ENCODE results near the gene MRPL38. TPM values are rescaled to one million over a fixed set of nuclear protein-coding genes. Genes with fewer than 3 reads are reported as not detected.
"Not testable (repeated sequence)": the region's sequence is repeated elsewhere in the genome, so short reads cannot be mapped to it uniquely, and the experiment has no call there.

The MRPL38 gene
- total RNA-seq, 1 experiment from 2014 or later: 108 TPM

DNA sequence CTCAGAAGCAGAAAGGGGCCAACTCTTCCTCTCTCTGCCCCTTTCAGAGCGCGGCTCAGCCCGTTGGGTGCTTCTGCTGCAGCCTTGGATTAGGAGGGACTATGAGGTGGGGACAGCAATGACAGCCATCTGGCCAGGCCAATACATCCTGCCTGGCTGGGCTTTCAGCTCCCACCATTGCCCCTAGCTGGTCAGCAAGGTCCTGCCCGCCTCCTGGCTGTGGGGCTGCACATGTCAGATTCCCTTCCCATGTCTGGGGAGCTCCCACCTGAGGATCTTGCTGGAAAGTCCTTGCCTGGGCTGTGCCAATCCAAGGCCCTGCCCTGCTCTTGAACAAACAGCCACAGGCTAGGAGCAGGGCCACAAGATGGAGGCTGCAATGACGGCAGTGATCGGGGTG is 16.2 kb downstream of the MRPL38 start:
- H3K4me3 Mint-ChIP-seq: no peak overlapping the region
- H2AK5ac ChIP-seq (ENCODE audit: insufficient read length, low read length): no peak overlapping the region
- no peak overlapping the region for H3K23ac ChIP-seq (ENCODE audit: insufficient read length, low read depth, low read length)
- no peak overlapping the region for H3K56ac ChIP-seq (ENCODE audit: insufficient read length, low read depth, low read length)
- no peak overlapping the region; the same call in 1 of the 2 replicates for H3K14ac ChIP-seq (ENCODE audit: insufficient read depth, low read length)
- H3K4me1 Mint-ChIP-seq: no peaks in the 10 kb centered on the region
- no peaks in the 10 kb centered on the region for H4K20me1 ChIP-seq (ENCODE audit: control insufficient read depth, insufficient read depth, insufficient read length)
- no peak overlapping the region for H3K9ac ChIP-seq (ENCODE audit: extremely low read depth, insufficient read length, low read length)
- H3K27me3 ChIP-seq (ENCODE audit: insufficient read depth, low read length): no peaks in the 10 kb centered on the region
- no peak overlapping the region for H2BK20ac ChIP-seq (ENCODE audit: low read depth, low read length, poor library complexity, severe bottlenecking)
- no peak overlapping the region for H3T11ph ChIP-seq (ENCODE audit: low read length)
- H2BK5ac ChIP-seq (ENCODE audit: insufficient read length, low read length): no peak overlapping the region
- WGBS (ENCODE audit: extremely low coverage, insufficient read length, low lambda C conversion rate): no CpG with 5 or more reads among the region's 6 CpGs
- no peak overlapping the region for H2BK12ac ChIP-seq (ENCODE audit: insufficient read length, low read depth, low read length)
- no peaks in the 10 kb centered on the region for H3K79me1 ChIP-seq (ENCODE audit: insufficient read depth, low read depth, low read length, poor library complexity, severe bottlenecking)
- no peak overlapping the region for H3K18ac ChIP-seq (ENCODE audit: insufficient read length, low read depth, low read length)
- H2BK15ac ChIP-seq (ENCODE audit: low read depth, low read length): no peak overlapping the region
- H4K8ac ChIP-seq (replicated peaks; ENCODE audit: insufficient read length, low read depth, low read length): no peak overlapping the region
- no peak overlapping the region for H3K4me2 ChIP-seq (ENCODE audit: insufficient read depth, insufficient read length, low read length)
- no peak overlapping the region for H4K91ac ChIP-seq (ENCODE audit: insufficient read length, low read depth, low read length)
- H3K27me3 Mint-ChIP-seq (ENCODE audit: low read depth): peaks cover 1% of the 10 kb centered on the region
- H3K9me3 ChIP-seq (ENCODE audit: control insufficient read depth, low read depth, low read length): no peaks in the 10 kb centered on the region
- H3K79me2 ChIP-seq (ENCODE audit: insufficient read depth, low read length): no peaks in the 10 kb centered on the region
- H3K4ac ChIP-seq (ENCODE audit: low read depth, low read length): no peak overlapping the region
- no peak overlapping the region for H3K27ac ChIP-seq (ENCODE audit: insufficient read length, low read depth, low read length)
- H3K36me3 Mint-ChIP-seq (ENCODE audit: insufficient read depth in 1 of 3, low read depth in 3 of 3): peaks cover 7 to 25% (median 23%) of the 10 kb centered on the region in 3 experiments; a peak in 6 of 7 replicates
- no peak overlapping the region for H4K5ac ChIP-seq (ENCODE audit: insufficient read length, low read depth, low read length)
- no peaks in the 10 kb centered on the region for H3K23me2 ChIP-seq (ENCODE audit: insufficient read length, low read depth, low read length, poor library complexity, severe bottlenecking)
- no peak overlapping the region for H2AFZ ChIP-seq (ENCODE audit: low read length)
- peak; percentile 77 for DNase-seq
- H3K4me1 ChIP-seq (ENCODE audit: insufficient read depth, low read length): no peaks in the 10 kb centered on the region
- H3K27ac Mint-ChIP-seq: peak overlapping the region in 1 of 3 experiments; percentile 61; a peak in 1 of 7 replicates
- no peaks in the 10 kb centered on the region for H3K9me3 Mint-ChIP-seq
- TF ChIP-seq CTCF (conservative IDR thresholded peaks at IDR 0.05): no peak
- H2BK120ac ChIP-seq (ENCODE audit: low read depth, low read length, poor library complexity, severe bottlenecking): no peak overlapping the region

- H4K20me1 ChIP-seq (ENCODE audit: control insufficient read depth, insufficient read depth, insufficient read length); H3K56ac ChIP-seq (ENCODE audit: insufficient read length, low read depth, low read length); H4K8ac ChIP-seq (replicated peaks; ENCODE audit: insufficient read length, low read depth, low read length); H2BK12ac ChIP-seq (ENCODE audit: insufficient read length, low read depth, low read length); H3K4me1 Mint-ChIP-seq; H3K79me2 ChIP-seq (ENCODE audit: insufficient read depth, low read length); H3K4me2 ChIP-seq (ENCODE audit: insufficient read depth, insufficient read length, low read length); H3K4me1 ChIP-seq (ENCODE audit: insufficient read depth, low read length); H2BK20ac ChIP-seq (ENCODE audit: low read depth, low read length, poor library complexity, severe bottlenecking); H2BK15ac ChIP-seq (ENCODE audit: low read depth, low read length); H3K4ac ChIP-seq (ENCODE audit: low read depth, low read length); H3K79me1 ChIP-seq (ENCODE audit: insufficient read depth, low read depth, low read length, poor library complexity, severe bottlenecking); H3K4me3 Mint-ChIP-seq; H3K9me3 Mint-ChIP-seq; H2BK5ac ChIP-seq (ENCODE audit: insufficient read length, low read length); H3K23me2 ChIP-seq (ENCODE audit: insufficient read length, low read depth, low read length, poor library complexity, severe bottlenecking); H3K9ac ChIP-seq (ENCODE audit: extremely low read depth, insufficient read length, low read length); H2BK120ac ChIP-seq (ENCODE audit: low read depth, low read length, poor library complexity, severe bottlenecking); H3T11ph ChIP-seq (ENCODE audit: low read length); H3K27ac ChIP-seq (ENCODE audit: insufficient read length, low read depth, low read length); H3K23ac ChIP-seq (ENCODE audit: insufficient read length, low read depth, low read length); DNase-seq; H3K18ac ChIP-seq (ENCODE audit: insufficient read length, low read depth, low read length); H3K14ac ChIP-seq (ENCODE audit: insufficient read depth, low read length); H2AFZ ChIP-seq (ENCODE audit: low read length); H3K27me3 ChIP-seq (ENCODE audit: insufficient read depth, low read length); H2AK5ac ChIP-seq (ENCODE audit: insufficient read length, low read length); H4K5ac ChIP-seq (ENCODE audit: insufficient read length, low read depth, low read length); H4K91ac ChIP-seq (ENCODE audit: insufficient read length, low read depth, low read length); H3K9me3 ChIP-seq (ENCODE audit: control insufficient read depth, low read depth, low read length): not testable (repeated sequence)
- Mint-ChIP-seq H3K27ac (peak overlapping the region in 1 of 3 experiments; percentile 20; a peak in 1 of 7 replicates), H3K36me3 (ENCODE audit: insufficient read depth in 1 of 3, low read depth in 3 of 3) (peaks cover 7 to 17% (median 14%) of the 10 kb centered on the region in 3 experiments; a peak in 6 of 7 replicates), H3K27me3 (ENCODE audit: low read depth) (peaks cover 11% of the 10 kb centered on the region)
- WGBS (ENCODE audit: extremely low coverage, insufficient read length, low lambda C conversion rate): no CpG with 5 or more reads among the region's 9 CpGs
Observed at GRCh38 chr17:75885860-75886259, 18.8 kb downstream of the MRPL38 start.
